Endothelial cell of umbilical vein (primary cell): ENCODE measurements around the gene TARBP2.

Experiments used
- EZH2 ChIP-seq: IDR thresholded peaks from 2 replicates; pipeline ENCODE4 v1.6.1; 2012; ENCODE audit warnings: borderline replicate concordance, low read depth, mild to moderate bottlenecking, moderate library complexity, low read length, inconsistent platforms; ENCODE audit not compliant: severe bottlenecking
- FOS ChIP-seq: IDR thresholded peaks from 2 replicates; pipeline ENCODE4 v1.6.1; 2011; ENCODE audit warnings: mild to moderate bottlenecking, low read length, moderate library complexity, borderline replicate concordance; ENCODE audit not compliant: insufficient read depth
- GATA2 ChIP-seq: IDR thresholded peaks from 2 replicates; pipeline ENCODE4 v1.7.0; 2011; ENCODE audit warnings: low read depth, mild to moderate bottlenecking, moderate library complexity, mixed read lengths, low read length; ENCODE audit not compliant: insufficient read length, insufficient read depth
- JUN ChIP-seq: IDR thresholded peaks from 2 replicates; pipeline ENCODE4 v1.6.1; 2011; ENCODE audit warnings: borderline replicate concordance, low read depth; ENCODE audit not compliant: insufficient read length, insufficient read depth
- MYC ChIP-seq: IDR thresholded peaks from one replicate; pipeline ENCODE4 v1.6.1; 2011; ENCODE audit warnings: mild to moderate bottlenecking, low read depth, low read length
- POLR2A ChIP-seq: IDR thresholded peaks from 2 replicates; pipeline ENCODE4 v1.6.1; 2012; ENCODE audit warnings: low read depth, mild to moderate bottlenecking, control low read depth, low read length
- POLR2AphosphoS5 ChIP-seq: IDR thresholded peaks from 2 replicates; pipeline ENCODE4 v1.6.1; 2012; ENCODE audit warnings: low read depth, mild to moderate bottlenecking, control low read depth, low read length, moderate library complexity; ENCODE audit not compliant: insufficient read depth
- TF ChIP-seq, protein P1 (sequence below), 2 donors: IDR thresholded peaks; 1 replicate in 1 of 2; 2 replicates in 1 of 2; pipeline ENCODE4 v1.5.1; 2011; ENCODE audit warnings: low read length in 2 of 2, mild to moderate bottlenecking in 2 of 2, moderate library complexity in 2 of 2, control low read depth in 1 of 2, inconsistent platforms in 1 of 2, low read depth in 1 of 2; ENCODE audit not compliant: insufficient read depth in 1 of 2; ENCODE audit errors: extremely low read depth in 1 of 2
- TF ChIP-seq, protein P2 (sequence below): IDR thresholded peaks from 2 replicates; pipeline ENCODE4 v1.6.1; 2011; ENCODE audit not compliant: insufficient read depth, insufficient read length

DNA sequence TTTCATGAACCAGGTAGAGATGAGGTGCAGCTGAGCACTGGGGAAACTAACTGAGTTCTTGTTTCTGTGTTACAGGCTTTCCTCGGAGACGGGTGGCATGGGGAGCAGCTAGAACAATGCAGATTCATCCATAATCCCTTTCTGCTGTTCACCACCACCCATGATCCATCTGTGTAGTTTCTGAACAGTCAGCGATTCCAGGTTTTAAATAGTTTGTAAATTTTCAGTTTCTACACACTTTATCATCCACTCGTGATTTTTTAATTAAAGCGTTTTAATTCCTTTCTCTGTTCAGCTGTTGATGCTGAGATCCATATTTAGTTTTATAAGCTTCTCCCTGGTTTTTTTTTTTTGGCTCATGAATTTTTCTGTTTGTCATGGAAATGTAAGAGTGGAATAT, 21.8 kb upstream of the TARBP2 start:
- TF ChIP-seq, protein P1, sequence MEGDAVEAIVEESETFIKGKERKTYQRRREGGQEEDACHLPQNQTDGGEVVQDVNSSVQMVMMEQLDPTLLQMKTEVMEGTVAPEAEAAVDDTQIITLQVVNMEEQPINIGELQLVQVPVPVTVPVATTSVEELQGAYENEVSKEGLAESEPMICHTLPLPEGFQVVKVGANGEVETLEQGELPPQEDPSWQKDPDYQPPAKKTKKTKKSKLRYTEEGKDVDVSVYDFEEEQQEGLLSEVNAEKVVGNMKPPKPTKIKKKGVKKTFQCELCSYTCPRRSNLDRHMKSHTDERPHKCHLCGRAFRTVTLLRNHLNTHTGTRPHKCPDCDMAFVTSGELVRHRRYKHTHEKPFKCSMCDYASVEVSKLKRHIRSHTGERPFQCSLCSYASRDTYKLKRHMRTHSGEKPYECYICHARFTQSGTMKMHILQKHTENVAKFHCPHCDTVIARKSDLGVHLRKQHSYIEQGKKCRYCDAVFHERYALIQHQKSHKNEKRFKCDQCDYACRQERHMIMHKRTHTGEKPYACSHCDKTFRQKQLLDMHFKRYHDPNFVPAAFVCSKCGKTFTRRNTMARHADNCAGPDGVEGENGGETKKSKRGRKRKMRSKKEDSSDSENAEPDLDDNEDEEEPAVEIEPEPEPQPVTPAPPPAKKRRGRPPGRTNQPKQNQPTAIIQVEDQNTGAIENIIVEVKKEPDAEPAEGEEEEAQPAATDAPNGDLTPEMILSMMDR (IDR thresholded peaks at IDR 0.05; ENCODE audit: extremely low read depth in 1 of 2, insufficient read depth in 1 of 2, low read depth in 1 of 2, low read length in 2 of 2), result no peak
- TF ChIP-seq EZH2 (no peak), POLR2A (no peak), POLR2AphosphoS5 (no peak), FOS (no peak), MYC (no peak), JUN (no peak), GATA2 (no peak)
- TF ChIP-seq, protein P2, sequence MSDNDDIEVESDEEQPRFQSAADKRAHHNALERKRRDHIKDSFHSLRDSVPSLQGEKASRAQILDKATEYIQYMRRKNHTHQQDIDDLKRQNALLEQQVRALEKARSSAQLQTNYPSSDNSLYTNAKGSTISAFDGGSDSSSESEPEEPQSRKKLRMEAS, result no peak
